HG03045 (cell line): ENCODE results near the gene ICE2.

Experiments used
- ATAC-seq: cut with Tn5 transposase; IDR thresholded peaks from one replicate; pipeline ENCODE4 v1.9.1; 2021; ENCODE audit warnings: mild to moderate bottlenecking, moderate library complexity; ENCODE audit not compliant: unreplicated experiment

Gene ICE2

DNA sequence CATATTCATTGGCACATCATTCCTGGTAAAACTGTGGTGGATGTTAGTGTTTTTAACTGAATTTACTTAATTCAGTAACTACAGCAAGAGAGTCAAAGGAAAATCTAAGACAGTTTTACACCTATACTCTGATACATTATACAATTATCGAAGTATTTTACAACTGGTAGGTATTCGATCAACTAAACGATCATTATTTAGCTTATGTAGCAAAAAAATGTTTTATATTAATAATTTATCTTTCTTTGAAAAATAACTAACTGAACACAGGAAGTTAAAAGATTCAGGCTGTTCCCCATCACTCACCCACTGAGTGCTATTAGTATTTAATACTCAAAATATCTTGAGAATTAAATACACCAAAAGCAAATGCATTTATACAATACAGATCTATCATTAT is 21.0 kb downstream of the ICE2 start:
- ATAC-seq: no peak

DNA sequence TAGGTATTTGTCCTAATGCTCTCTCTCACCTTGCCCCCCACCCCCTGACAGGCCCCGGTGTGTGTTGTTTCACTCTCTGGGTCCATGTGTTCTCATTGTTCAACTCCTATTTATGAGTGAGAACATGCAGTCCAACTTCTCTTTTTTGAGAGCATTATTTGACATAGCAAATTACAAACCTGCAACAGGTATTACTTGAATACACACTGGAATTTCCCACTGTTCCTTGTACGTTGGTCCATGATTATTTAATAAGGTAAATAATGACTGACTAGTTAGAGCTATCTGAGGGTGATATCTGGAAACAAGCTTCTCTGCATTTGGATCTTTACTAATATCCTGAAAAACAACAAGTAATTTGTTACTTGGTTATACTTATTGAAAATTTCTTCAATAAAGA is 24.1 kb downstream of the ICE2 start:
- no peak for ATAC-seq

DNA sequence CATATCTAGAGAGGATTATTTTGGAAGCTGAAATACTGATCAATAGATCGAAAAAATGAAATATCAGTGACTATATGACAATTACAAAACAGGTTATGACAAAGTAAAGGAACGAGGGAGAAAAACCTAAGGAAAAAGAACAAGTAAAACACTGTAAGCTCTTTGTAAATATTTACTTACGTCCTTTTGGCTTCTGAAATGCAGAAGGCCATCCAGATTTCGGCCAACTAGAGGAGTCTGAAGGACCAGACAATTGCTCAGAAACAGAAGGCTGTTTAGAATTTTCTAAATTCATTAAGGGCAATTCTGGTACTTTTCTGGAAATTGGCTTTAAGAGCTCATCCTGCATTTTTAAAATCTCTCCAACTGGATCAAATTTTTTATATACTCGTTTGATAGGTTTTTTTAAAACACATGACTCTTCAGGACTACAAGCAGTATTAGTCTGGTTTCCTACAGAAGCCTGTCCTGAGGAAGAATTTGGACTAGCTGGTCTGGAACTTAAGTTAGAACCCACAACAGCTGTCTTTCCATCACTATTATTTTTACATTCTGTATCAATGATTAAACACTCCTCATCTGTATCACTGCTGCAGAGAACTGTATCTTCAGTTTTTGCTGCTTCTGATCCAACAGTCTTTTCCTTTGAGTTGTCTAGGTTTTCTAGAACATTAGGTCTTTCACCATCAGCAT is 30.1 kb downstream of the ICE2 start:
- no peak for ATAC-seq

GRCh38 chr15:60444289-60444912 is 34.5 kb downstream of the ICE2 start:
- no peak for ATAC-seq

DNA sequence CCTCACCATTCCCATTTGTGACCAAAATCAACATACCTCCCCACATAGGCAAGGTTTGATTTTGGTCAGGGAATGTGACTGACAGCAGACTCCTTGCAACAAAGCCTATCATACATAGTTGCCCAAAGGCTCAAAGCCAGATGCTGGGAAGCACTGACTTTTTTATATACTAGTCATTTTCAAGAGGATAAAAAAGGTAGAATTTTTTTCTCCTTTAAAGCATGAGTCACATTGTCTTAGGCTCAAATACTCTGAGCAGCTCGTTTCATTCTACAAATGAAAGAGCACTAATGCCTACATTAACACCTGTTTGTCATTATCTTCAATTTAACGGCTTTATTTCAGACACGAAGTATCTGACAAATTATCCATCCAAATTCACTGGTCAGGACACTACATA is 36.2 kb downstream of the ICE2 start:
- no peak for ATAC-seq

GRCh38 chr15:60442031-60442650 is 36.8 kb downstream of the ICE2 start:
- no peak for ATAC-seq

DNA sequence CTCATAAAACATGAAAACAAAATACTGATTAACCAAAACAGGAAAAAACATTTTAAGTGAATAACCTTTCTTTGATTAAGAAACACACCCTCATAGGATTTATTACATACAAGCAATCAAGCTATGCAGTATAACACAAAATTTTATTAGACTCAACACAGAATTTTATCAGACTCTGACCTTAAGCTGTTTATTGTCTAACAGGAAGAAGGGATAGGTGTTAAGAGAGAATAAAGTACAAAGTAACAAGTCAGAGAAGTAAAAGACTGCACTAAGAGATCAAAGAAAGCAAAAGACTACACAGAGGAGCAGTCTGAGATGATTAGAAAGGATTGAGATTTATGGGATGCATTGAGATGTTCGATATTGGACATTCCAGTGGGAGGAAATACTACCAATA is 37.6 kb downstream of the ICE2 start:
- no peak for ATAC-seq

- ATAC-seq: no peak
These were observed 40.3 kb downstream of the ICE2 start for GRCh38 chr15:60438646-60439045.

DNA sequence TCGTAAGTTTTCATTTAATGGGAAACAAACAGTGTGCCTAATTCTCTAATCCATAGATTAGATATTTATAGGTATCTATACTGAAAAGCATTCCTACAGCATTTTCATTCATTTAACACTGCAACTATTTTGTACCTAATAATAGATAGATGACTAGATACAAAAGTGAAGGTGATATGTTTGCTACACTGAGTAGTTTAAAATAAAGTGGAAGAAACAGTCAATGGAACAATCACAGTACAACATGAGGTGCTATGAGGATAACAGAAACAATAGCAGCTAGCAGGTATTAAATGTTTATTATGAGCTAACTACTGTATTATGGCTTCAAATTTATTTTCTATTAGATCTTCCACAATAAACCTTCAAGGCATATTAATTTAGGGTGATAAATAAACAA is 50.0 kb downstream of the ICE2 start:
- no peak for ATAC-seq

GRCh38 chr15:60426870-60427508 is 52.0 kb downstream of the ICE2 start:
- no peak for ATAC-seq

DNA sequence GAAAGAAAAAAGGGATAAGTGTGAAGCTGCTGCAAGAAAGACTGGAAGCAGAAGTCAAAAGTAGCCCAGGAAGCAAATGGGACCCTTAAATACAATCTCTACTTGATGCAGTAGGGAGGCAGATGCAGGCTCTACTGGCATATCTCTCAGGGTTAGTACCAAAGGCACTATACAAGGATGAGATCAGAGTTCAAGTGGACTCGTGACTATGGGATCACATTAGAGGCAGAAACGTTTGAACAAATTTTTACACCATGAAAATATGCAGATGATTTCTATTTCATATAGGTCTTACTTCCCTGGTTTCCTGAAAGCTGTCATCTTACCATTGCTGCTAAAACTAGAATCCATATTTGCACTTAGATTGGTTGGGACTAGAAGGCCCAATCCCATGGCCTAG is 53.5 kb downstream of the ICE2 start:
- ATAC-seq: no peak

DNA sequence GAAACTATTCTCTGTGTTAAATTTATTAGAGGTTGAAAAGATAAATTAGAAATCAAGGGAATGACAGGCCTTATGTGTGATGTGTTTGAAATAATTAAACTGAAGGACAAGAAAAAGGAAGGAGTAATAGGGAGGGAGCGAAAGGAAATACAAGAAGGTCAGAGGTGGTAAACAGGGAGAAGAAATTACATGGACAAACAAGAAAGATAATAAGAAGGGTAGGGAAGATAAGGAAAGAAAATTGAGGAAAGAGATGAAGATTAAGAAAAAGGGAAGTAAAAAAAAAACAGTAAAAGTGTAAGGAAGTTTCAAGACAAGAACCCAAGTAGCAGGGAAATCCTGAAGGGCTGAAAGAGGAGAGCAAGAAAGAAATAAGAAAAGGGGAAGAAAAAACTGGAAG is 54.9 kb downstream of the ICE2 start:
- no peak for ATAC-seq

DNA sequence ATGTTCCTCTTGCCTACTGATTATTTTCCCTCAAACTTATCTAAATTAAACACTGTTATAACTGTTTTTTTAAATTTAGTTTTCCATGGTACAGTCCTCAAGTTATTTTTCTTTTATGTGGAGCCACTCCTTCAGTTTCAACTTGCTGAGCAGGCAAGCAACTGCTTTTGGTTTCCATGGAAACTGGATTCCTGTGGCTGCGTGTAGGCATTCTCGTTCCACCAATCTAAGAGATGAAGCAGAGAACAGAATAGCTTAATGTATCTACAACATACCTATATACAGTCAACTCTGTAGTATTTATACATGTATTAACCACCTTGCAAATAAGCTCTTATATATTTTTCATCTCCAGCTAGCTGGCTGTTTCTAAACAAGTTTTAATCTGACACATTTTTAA is 55.4 kb downstream of the ICE2 start:
- no peak for ATAC-seq

DNA sequence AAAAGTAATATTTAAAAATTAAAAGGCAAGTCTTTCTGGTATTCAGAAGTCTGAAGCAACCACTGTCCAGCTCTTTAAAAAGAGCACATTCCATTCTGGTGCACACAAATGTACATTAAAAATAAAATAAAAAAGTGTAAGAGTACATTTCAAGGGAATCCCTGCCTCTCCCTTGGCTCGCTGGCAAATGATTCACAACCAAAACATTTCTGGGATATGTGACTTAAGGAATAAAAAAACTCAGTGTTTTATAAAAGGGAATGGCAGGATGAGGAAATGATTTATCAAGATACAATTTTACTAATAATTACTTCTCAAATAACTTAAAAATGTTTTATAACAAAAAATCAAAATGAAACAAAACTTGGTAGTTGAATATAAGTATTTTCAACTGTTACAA is 57.4 kb downstream of the ICE2 start:
- ATAC-seq: no peak

DNA sequence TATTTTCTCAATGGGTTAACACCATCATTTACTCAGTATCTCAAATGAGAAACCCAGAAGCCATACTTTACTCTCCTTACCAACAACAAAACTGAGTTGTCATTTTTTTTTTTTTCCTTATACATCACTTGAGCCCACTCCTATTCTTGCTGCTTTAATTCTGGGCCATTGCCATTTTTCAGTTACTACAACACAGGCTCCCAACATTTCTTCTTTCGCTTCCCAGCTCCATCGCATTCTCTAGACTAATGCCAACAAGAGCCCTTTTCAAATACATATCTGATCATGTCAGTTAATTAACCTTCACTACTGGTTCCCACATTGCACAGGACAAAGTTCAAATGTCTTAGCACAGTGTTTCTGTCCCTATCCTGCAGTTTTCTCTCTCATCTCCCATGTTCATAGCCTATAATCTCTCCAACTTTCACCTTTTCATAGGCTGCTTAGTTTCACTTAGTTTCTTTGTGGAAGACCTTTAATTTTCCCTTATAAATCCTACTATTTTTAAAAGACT is 58.7 kb downstream of the ICE2 start:
- no peak for ATAC-seq

GRCh38 chr15:60419753-60420152 is 59.2 kb downstream of the ICE2 start:
- ATAC-seq: no peak

GRCh38 chr15:60418096-60418495 is 60.8 kb downstream of the ICE2 start:
- no peak for ATAC-seq

DNA sequence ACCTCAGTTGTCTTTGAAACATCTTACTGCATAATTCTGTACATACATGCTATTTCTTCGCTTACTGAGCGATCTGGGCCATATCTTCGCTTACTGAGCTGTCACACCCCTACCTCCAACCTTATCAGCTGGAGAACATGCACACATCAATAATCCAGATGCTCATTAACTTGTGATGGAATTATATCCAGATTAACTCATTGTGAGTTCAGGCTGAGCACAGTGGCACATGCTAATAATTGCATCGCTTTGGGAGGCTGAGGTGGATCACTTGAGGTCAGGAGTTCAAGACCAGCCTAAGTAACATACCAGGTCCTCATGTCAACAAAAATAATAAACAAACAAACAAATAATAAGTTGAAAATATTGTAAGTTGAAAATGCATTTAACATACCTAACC is 61.8 kb downstream of the ICE2 start:
- no peak for ATAC-seq

DNA sequence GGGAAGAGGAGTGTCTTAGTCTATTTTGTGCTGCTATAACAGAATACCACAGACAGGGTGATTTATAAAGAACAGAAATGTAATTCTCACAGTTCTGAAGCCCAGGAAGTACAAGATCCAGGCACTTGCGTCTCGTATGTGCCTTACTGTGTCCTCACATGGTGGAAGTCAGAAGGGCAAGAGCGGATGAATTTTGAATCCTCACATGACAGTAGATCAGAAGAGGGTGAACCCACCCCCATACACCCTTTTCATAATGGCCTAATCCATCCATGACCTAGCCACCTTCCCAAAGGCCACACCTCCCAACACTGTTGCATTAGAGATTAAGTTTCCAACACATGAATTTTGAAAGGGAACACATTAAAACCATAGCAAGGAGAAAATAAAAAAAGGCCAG is 62.5 kb downstream of the ICE2 start:
- no peak for ATAC-seq

GRCh38 chr15:60414016-60414682 is 64.8 kb downstream of the ICE2 start:
- no peak for ATAC-seq

- ATAC-seq: no peak
These were observed 65.6 kb downstream of the ICE2 start for GRCh38 chr15:60413231-60413824.
